ENCODE results near the gene L1CAM. TPM values are rescaled to one million over a fixed set of nuclear protein-coding genes. Genes with fewer than 3 reads are reported as not detected.

Gene L1CAM
- total RNA-seq, 5 donors from 2014 or later (not counting 1 experiment from before 2014, with no cell fraction given), result 1.4 to 6.0 (median 4.0) TPM

DNA sequence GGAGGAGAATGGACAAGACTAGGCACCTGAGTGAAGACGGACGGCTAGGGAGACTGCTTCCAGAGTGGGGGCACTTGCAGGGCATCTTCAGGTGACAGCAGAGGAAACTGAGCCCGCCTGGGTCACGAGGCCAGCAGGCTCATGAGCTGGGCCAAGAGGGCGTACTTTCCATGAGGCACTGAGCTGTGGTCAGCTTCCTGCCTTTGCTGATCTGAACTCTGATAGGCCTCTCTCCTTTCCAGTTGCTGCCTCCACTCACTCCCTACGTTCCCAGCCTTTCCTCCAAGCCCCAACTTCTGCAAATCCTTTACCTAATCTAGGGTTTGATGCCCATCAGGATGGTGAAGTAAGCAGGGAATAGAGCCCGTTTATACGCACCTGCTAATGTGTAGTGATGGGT lies 1.4 kb upstream of the L1CAM start:
- Histone ChIP-seq H3K27ac (ENCODE audit: low read length) (no peak overlapping the region), H3K4me3 (ENCODE audit: control insufficient read depth in 1 of 2, extremely low read depth in 1 of 2, low read length in 1 of 2) (no peak overlapping the region), H3K4me1 (ENCODE audit: control insufficient read depth in 1 of 2, extremely low read depth in 1 of 2, insufficient read depth in 2 of 2, low read length in 2 of 2) (peaks cover 0 to 22% of the 10 kb centered on the region in 2 experiments), H3K9me3 (no peaks in the 10 kb centered on the region), H3K27me3 (replicated peaks in 1 of 2; ENCODE audit: control insufficient read depth in 2 of 2, extremely low read depth in 1 of 2, insufficient read depth in 2 of 2, low read length in 1 of 2) (peaks cover 0 to 48% of the 10 kb centered on the region in 2 experiments), H3K36me3 (ENCODE audit: control insufficient read depth in 2 of 2, extremely low read depth in 1 of 2, insufficient read depth in 1 of 2, low read length in 1 of 2) (no peaks in the 10 kb centered on the region)
- ATAC-seq (replicated peaks in 1 of 4), result no peak
- no peak for DNase-seq
- H3K27me3 Mint-ChIP-seq, result peaks cover 23 to 25% of the 10 kb centered on the region in 2 donors
- H3K4me3 Mint-ChIP-seq, result peak overlapping the region in 1 of 3 donors; percentile 45
- ChIA-PET POLR2A (no interaction called here), CTCF (no interaction called here)
- WGBS (ENCODE audit: insufficient coverage), result 67% methylated on average over 5 of the region's 8 CpGs
- no peaks in the 10 kb centered on the region for H3K36me3 Mint-ChIP-seq
- no peaks in the 10 kb centered on the region for H3K9me3 Mint-ChIP-seq
- peaks cover 0 to 12% (median 3%) of the 10 kb centered on the region in 3 donors for H3K4me1 Mint-ChIP-seq
- H3K27ac Mint-ChIP-seq, result no peak overlapping the region

DNA sequence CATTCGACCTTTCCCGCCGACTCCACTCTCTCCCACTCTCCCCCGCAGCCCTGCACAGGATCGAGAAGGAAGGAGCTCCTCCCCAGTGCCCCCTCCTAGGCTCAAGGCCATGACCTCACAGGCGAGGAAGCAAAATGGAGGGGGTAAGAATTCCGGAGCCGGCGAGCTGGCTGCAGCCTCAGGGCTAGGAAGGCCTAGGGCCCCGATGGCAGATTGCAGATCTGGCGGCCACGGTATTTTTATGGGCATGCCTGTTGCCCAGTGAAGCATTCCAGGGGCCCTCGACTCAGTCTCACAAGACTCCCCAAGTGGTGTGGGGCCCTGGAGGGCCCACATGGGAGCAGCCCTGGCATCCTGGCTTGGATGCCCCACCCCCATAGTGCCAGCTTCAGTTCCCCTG lies 942 bp upstream of the L1CAM start:
- no peaks in the 10 kb centered on the region for H3K9me3 Mint-ChIP-seq
- H3K4me1 Mint-ChIP-seq, result peaks cover 0 to 13% (median 3%) of the 10 kb centered on the region in 3 donors
- ATAC-seq (replicated peaks in 1 of 4) (no peak), DNase-seq (no peak)
- H3K27ac Mint-ChIP-seq, result no peak overlapping the region
- peaks cover 0 to 51% of the 10 kb centered on the region in 2 experiments for H3K27me3 ChIP-seq (replicated peaks in 1 of 2; ENCODE audit: control insufficient read depth in 2 of 2, extremely low read depth in 1 of 2, insufficient read depth in 2 of 2, low read length in 1 of 2)
- peaks cover 24 to 26% of the 10 kb centered on the region in 2 donors for H3K27me3 Mint-ChIP-seq
- H3K36me3 Mint-ChIP-seq, result no peaks in the 10 kb centered on the region
- POLR2A ChIA-PET, result no interaction called here
- no CpG with 5 or more reads among the region's 13 CpGs for WGBS (ENCODE audit: insufficient coverage)
- peak overlapping the region in 1 of 3 donors; percentile 45 for H3K4me3 Mint-ChIP-seq
- no peak overlapping the region for H3K4me3 ChIP-seq (ENCODE audit: control insufficient read depth in 1 of 2, extremely low read depth in 1 of 2, low read length in 1 of 2)
- CTCF ChIA-PET, result no interaction called here
- no peaks in the 10 kb centered on the region for H3K36me3 ChIP-seq (ENCODE audit: control insufficient read depth in 2 of 2, extremely low read depth in 1 of 2, insufficient read depth in 1 of 2, low read length in 1 of 2)
- H3K27ac ChIP-seq (ENCODE audit: low read length), result no peak overlapping the region
- no peaks in the 10 kb centered on the region for H3K9me3 ChIP-seq
- peaks cover 0 to 22% of the 10 kb centered on the region in 2 experiments for H3K4me1 ChIP-seq (ENCODE audit: control insufficient read depth in 1 of 2, extremely low read depth in 1 of 2, insufficient read depth in 2 of 2, low read length in 2 of 2)

DNA sequence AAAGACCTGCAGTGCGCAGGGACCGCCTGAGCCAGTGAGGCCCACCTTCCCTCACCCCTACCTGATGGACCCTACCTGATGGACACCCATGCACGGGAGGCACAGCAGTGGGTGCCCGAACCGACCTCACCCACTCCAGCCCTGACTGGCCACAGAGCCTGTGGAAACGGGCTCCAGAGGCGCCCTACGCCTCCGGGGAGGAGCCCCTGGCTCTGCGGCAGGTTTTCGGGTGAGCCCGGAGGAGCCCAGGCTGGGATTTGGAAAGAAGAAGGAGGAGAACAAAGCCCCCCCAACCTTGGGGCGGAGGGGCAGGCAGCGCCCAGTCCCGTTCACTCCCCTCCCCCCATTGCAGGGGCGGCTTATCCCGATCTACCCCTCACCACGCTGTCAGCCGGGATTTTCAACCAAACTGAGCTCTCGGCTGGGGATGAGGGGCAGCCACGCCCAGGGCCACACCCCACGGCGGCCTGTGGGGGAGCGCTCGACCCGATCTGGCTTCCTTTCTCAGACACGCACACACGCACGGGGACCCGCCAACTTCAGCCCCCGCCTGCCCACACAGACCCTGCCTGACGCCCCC lies 675 bp downstream of the L1CAM start:
- Mint-ChIP-seq H3K27ac (no peak overlapping the region), H3K4me1 (peaks cover 0 to 13% (median 3%) of the 10 kb centered on the region in 3 donors), H3K27me3 (peaks cover 23 to 26% of the 10 kb centered on the region in 2 donors), H3K9me3 (no peaks in the 10 kb centered on the region), H3K4me3 (peak overlapping the region; percentile 21 to 54 (median 53)), H3K36me3 (no peaks in the 10 kb centered on the region)
- no peak overlapping the region for H3K27ac ChIP-seq (ENCODE audit: low read length)
- no peaks in the 10 kb centered on the region for H3K9me3 ChIP-seq
- no peaks in the 10 kb centered on the region for H3K36me3 ChIP-seq (ENCODE audit: control insufficient read depth in 2 of 2, extremely low read depth in 1 of 2, insufficient read depth in 1 of 2, low read length in 1 of 2)
- ATAC-seq (replicated peaks in 1 of 4) (peak in 3 of 4 experiments; percentile 36 to 57 (median 38)), DNase-seq (no peak)
- H3K4me1 ChIP-seq (ENCODE audit: control insufficient read depth in 1 of 2, extremely low read depth in 1 of 2, insufficient read depth in 2 of 2, low read length in 2 of 2), result peaks cover 0 to 22% of the 10 kb centered on the region in 2 experiments
- peaks cover 0 to 65% of the 10 kb centered on the region in 2 experiments for H3K27me3 ChIP-seq (replicated peaks in 1 of 2; ENCODE audit: control insufficient read depth in 2 of 2, extremely low read depth in 1 of 2, insufficient read depth in 2 of 2, low read length in 1 of 2)
- 0% methylated on average over 8 of the region's 32 CpGs for WGBS (ENCODE audit: insufficient coverage)
- ChIA-PET POLR2A (no interaction called here), CTCF (no interaction called here)
- H3K4me3 ChIP-seq (ENCODE audit: control insufficient read depth in 1 of 2, extremely low read depth in 1 of 2, low read length in 1 of 2), result peak overlapping the region in 1 of 2 donors; percentile 19

DNA sequence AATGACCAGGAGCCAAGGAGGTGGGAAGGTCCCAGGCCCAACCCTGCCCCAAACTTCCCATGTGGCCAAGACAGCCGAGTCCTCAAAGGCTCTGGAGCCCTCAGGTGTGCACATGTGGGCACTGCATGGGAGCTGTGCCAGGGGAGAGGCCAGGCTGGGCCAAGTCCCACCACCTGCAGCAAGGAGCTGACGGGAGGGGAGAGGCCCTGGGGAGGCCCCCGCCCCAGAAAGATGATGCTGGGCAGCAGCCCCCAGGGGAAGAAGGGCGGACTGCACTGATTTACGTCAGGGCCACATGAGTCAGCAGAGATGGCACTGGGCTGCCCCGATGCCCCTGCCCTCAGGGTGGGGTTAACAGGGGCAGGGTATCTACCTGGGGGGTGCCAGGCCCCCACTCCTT lies 1.4 kb downstream of the L1CAM start:
- Mint-ChIP-seq H3K4me1 (peaks cover 0 to 13% (median 3%) of the 10 kb centered on the region in 3 donors), H3K27me3 (peaks cover 23 to 28% of the 10 kb centered on the region in 2 donors), H3K4me3 (peak overlapping the region in 1 of 3 donors; percentile 54), H3K27ac (no peak overlapping the region), H3K36me3 (no peaks in the 10 kb centered on the region), H3K9me3 (no peaks in the 10 kb centered on the region)
- ATAC-seq (replicated peaks in 1 of 4), result no peak
- Histone ChIP-seq H3K4me3 (ENCODE audit: control insufficient read depth in 1 of 2, extremely low read depth in 1 of 2, low read length in 1 of 2) (no peak overlapping the region), H3K4me1 (ENCODE audit: control insufficient read depth in 1 of 2, extremely low read depth in 1 of 2, insufficient read depth in 2 of 2, low read length in 2 of 2) (peaks cover 0 to 22% of the 10 kb centered on the region in 2 experiments), H3K27me3 (replicated peaks in 1 of 2; ENCODE audit: control insufficient read depth in 2 of 2, extremely low read depth in 1 of 2, insufficient read depth in 2 of 2, low read length in 1 of 2) (peaks cover 0 to 72% of the 10 kb centered on the region in 2 experiments), H3K27ac (ENCODE audit: low read length) (no peak overlapping the region), H3K36me3 (ENCODE audit: control insufficient read depth in 2 of 2, extremely low read depth in 1 of 2, insufficient read depth in 1 of 2, low read length in 1 of 2) (no peaks in the 10 kb centered on the region), H3K9me3 (no peaks in the 10 kb centered on the region)
- ChIA-PET POLR2A (no interaction called here), CTCF (no interaction called here)
- DNase-seq, result no peak
- WGBS (ENCODE audit: insufficient coverage), result 56% methylated on average over 3 of the region's 6 CpGs

DNA sequence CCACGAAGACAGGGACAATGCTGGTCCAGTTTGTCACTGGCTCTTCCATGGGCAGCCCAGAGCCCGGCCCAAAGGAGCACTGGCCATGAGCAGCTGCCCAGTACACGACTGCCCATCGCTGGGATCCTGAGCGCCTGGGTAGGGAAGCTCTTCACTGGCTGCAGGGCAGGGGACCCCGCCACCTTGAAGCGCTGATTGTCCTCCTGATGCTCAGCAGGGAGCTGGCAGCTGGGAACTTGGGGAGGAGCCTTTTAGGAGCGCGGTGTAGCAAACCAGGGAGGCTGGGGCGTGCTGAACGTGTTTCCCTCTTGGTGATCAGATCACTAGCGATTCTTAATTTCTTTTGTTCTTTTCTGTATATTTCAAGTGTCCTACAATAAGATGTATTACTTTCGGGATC lies 1.8 kb downstream of the L1CAM start:
- H3K36me3 ChIP-seq (ENCODE audit: control insufficient read depth in 2 of 2, extremely low read depth in 1 of 2, insufficient read depth in 1 of 2, low read length in 1 of 2), result no peaks in the 10 kb centered on the region
- DNase-seq (no peak), ATAC-seq (replicated peaks in 1 of 4) (no peak)
- Mint-ChIP-seq H3K36me3 (no peaks in the 10 kb centered on the region), H3K27me3 (peaks cover 26 to 29% of the 10 kb centered on the region in 2 donors), H3K4me1 (peaks cover 4 to 17% (median 5%) of the 10 kb centered on the region in 3 donors), H3K4me3 (peak overlapping the region in 1 of 3 donors; percentile 54), H3K27ac (no peak overlapping the region), H3K9me3 (no peaks in the 10 kb centered on the region)
- H3K9me3 ChIP-seq, result no peaks in the 10 kb centered on the region
- WGBS (ENCODE audit: insufficient coverage), result 33% methylated on average over 2 of the region's 13 CpGs
- no peak overlapping the region for H3K27ac ChIP-seq (ENCODE audit: low read length)
- peaks cover 0 to 26% of the 10 kb centered on the region in 2 experiments for H3K4me1 ChIP-seq (ENCODE audit: control insufficient read depth in 1 of 2, extremely low read depth in 1 of 2, insufficient read depth in 2 of 2, low read length in 2 of 2)
- peaks cover 0 to 77% of the 10 kb centered on the region in 2 experiments for H3K27me3 ChIP-seq (replicated peaks in 1 of 2; ENCODE audit: control insufficient read depth in 2 of 2, extremely low read depth in 1 of 2, insufficient read depth in 2 of 2, low read length in 1 of 2)
- ChIA-PET CTCF (no interaction called here), POLR2A (no interaction called here)
- no peak overlapping the region for H3K4me3 ChIP-seq (ENCODE audit: control insufficient read depth in 1 of 2, extremely low read depth in 1 of 2, low read length in 1 of 2)

DNA sequence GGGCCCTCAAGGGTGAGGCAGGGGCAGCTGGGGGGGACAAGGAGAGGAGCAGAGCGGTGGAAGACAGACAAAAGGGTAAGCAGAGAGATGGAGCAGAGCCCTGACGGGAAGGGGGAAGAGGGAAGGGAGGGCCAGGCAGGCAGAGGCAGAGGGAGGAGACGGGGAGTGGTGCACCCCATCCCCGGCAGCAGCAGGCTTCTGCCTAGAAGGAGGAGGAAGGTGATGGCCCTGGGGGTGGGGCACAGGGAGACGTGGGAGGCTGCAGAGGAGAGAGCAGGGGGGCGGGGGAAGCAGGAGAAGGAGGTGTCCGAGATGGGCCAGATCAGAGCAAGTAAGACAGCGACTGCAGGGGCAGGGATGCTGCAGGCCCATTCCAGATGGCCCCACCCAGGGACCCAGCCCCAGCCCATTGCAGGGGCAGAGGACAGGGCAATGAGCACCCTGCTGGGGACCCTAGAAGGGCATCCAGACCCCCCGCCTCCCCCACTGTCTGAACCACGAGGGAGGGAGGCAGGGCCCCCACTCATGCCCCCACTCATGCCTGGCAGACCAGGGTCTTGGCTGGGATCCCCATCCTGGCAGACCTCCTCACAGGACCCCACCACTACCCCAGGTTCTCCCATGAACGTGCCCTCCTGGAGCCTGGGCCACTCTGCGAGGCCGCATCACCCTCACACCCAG lies 2.7 kb downstream of the L1CAM start:
- Mint-ChIP-seq H3K27ac (no peak overlapping the region), H3K9me3 (no peaks in the 10 kb centered on the region), H3K4me1 (peaks cover 11 to 23% (median 12%) of the 10 kb centered on the region in 3 donors), H3K27me3 (peaks cover 32 to 36% of the 10 kb centered on the region in 2 donors), H3K4me3 (no peak overlapping the region), H3K36me3 (no peaks in the 10 kb centered on the region)
- no peak for ATAC-seq (replicated peaks in 1 of 4)
- no peaks in the 10 kb centered on the region for H3K9me3 ChIP-seq
- H3K27ac ChIP-seq (ENCODE audit: low read length), result no peak overlapping the region
- no peaks in the 10 kb centered on the region for H3K36me3 ChIP-seq (ENCODE audit: control insufficient read depth in 2 of 2, extremely low read depth in 1 of 2, insufficient read depth in 1 of 2, low read length in 1 of 2)
- no peak for DNase-seq
- 93% methylated on average over 5 of the region's 13 CpGs for WGBS (ENCODE audit: insufficient coverage)
- ChIA-PET POLR2A (no interaction called here), CTCF (interaction anchor here in 1 of 2 donors (0.5 kb wide), 1 partner anchor 326 kb away, joined by 3 read pairs; no protein-coding TSS in a partner anchor)
- H3K27me3 ChIP-seq (replicated peaks in 1 of 2; ENCODE audit: control insufficient read depth in 2 of 2, extremely low read depth in 1 of 2, insufficient read depth in 2 of 2, low read length in 1 of 2), result peaks cover 0 to 85% of the 10 kb centered on the region in 2 experiments
- H3K4me3 ChIP-seq (ENCODE audit: control insufficient read depth in 1 of 2, extremely low read depth in 1 of 2, low read length in 1 of 2), result no peak overlapping the region
- H3K4me1 ChIP-seq (ENCODE audit: control insufficient read depth in 1 of 2, extremely low read depth in 1 of 2, insufficient read depth in 2 of 2, low read length in 2 of 2), result peaks cover 0 to 34% of the 10 kb centered on the region in 2 experiments

Measured in T-cell (primary cell).